Thymus (tissue), 11 donors: ENCODE data around the gene PRKN. TPM values are rescaled to one million over a fixed set of nuclear protein-coding genes. Genes with fewer than 3 reads are reported as not detected.
"Not testable (repeated sequence)": the region's sequence is repeated elsewhere in the genome, so short reads cannot be mapped to it uniquely, and the experiment has no call there.

Experiments
- DNase-seq, 9 donors: peaks; one replicate each; pipeline ENCODE4 v3.0.0-alpha.2; 2013; ENCODE audit warnings: low spot score in 9 of 9, low read depth in 6 of 9, missing footprints in 1 of 9
- H3K27ac ChIP-seq, 2 donors: one replicate each; pipeline ENCODE4 v1.5.1; 2013; ENCODE audit warnings: control low read depth in 1 of 2, low read depth in 1 of 2, low read length in 1 of 2, mild to moderate bottlenecking in 1 of 2, moderate library complexity in 1 of 2
- H3K27me3 ChIP-seq, 2 donors: one replicate each; pipeline ENCODE4 v1.5.1; 2013; ENCODE audit warnings: low read length in 1 of 2; ENCODE audit not compliant: control insufficient read depth in 2 of 2, insufficient read depth in 1 of 2
- H3K36me3 ChIP-seq, 2 donors: one replicate each; pipeline ENCODE4 v1.5.1; 2013; ENCODE audit warnings: low read length in 1 of 2, mild to moderate bottlenecking in 1 of 2, moderate library complexity in 1 of 2; ENCODE audit not compliant: control insufficient read depth in 2 of 2, insufficient read depth in 2 of 2
- H3K4me1 ChIP-seq, 2 donors: one replicate each; pipeline ENCODE4 v1.5.1; 2013; ENCODE audit warnings: low read length in 2 of 2; ENCODE audit not compliant: control insufficient read depth in 2 of 2, insufficient read depth in 2 of 2
- H3K4me3 ChIP-seq, 2 donors: one replicate each; pipeline ENCODE4 v1.5.1; 2013; ENCODE audit warnings: low read length in 2 of 2, control low read depth in 1 of 2, mild to moderate bottlenecking in 1 of 2
- H3K9me3 ChIP-seq, 2 donors: one replicate each; pipeline ENCODE4 v1.5.1; 2013; ENCODE audit warnings: low read length in 1 of 2, mild to moderate bottlenecking in 1 of 2; ENCODE audit not compliant: control insufficient read depth in 2 of 2, insufficient read depth in 1 of 2
- WGBS: extraction: QIAGEN DNeasy Blood & Tissue Kit; methylation state at CpG from one replicate; pipeline ENCODE4 v1.1.7; 2013; 5-methylcytosine and 5-hydroxymethylcytosine counted together
- polyA plus RNA-seq: library from polyadenylated mRNA; stranded (reverse); fragments of 200-250 nt; gene quantifications from one replicate; pipeline ENCODE4 v1.2.3, GENCODE V29; 2013
- total RNA-seq: library from RNA; stranded (reverse); fragments of 120-200 nt; gene quantifications from one replicate; pipeline ENCODE4 v1.2.4, GENCODE V29; 2013
- donor health status: healthy.

The PRKN gene
- total and polyA plus RNA-seq, 2 donors: 0.48 to 0.71 TPM

- H3K4me1 ChIP-seq: no peaks in the 10 kb centered on the region
- no peak overlapping the region for H3K27ac ChIP-seq
- H3K36me3 ChIP-seq: no peaks in the 10 kb centered on the region
- WGBS: 83% methylated on average over 2 of the region's 2 CpGs
- H3K9me3 ChIP-seq: peaks cover 0 to 6% of the 10 kb centered on the region in 2 donors
- no peak overlapping the region for H3K4me3 ChIP-seq
- no peak for DNase-seq
- no peaks in the 10 kb centered on the region for H3K27me3 ChIP-seq
Observed at GRCh38 chr6:161319231-161319630, 1408.3 kb downstream of the PRKN start.

- no peaks in the 10 kb centered on the region for H3K4me1 ChIP-seq
- H3K27ac ChIP-seq: no peak overlapping the region
- H3K9me3 ChIP-seq: peaks cover 0 to 6% of the 10 kb centered on the region in 2 donors
- 94% methylated on average over 6 of the region's 6 CpGs for WGBS
- no peak for DNase-seq
- H3K4me3 ChIP-seq: no peak overlapping the region
- H3K27me3 ChIP-seq: no peaks in the 10 kb centered on the region
- H3K36me3 ChIP-seq: no peaks in the 10 kb centered on the region
Observed at GRCh38 chr6:161318456-161318855, 1409.1 kb downstream of the PRKN start.

GRCh38 chr6:161316531-161316930, 1411.0 kb downstream of the PRKN start:
- Histone ChIP-seq H3K9me3 (peaks cover 0 to 6% of the 10 kb centered on the region in 2 donors), H3K27me3 (no peaks in the 10 kb centered on the region), H3K36me3 (no peaks in the 10 kb centered on the region), H3K27ac (no peak overlapping the region), H3K4me3 (no peak overlapping the region), H3K4me1 (no peaks in the 10 kb centered on the region)
- 97% methylated on average over 3 of the region's 3 CpGs for WGBS
- DNase-seq: no peak

GRCh38 chr6:161315246-161315917, 1412.2 kb downstream of the PRKN start:
- H3K36me3 ChIP-seq, H3K27ac ChIP-seq, H3K9me3 ChIP-seq, H3K4me3 ChIP-seq, H3K4me1 ChIP-seq, DNase-seq, H3K27me3 ChIP-seq: not testable (repeated sequence)
- WGBS: 97% methylated on average over 15 of the region's 15 CpGs

- H3K27me3 ChIP-seq, H3K4me3 ChIP-seq, H3K4me1 ChIP-seq, H3K36me3 ChIP-seq, DNase-seq, H3K9me3 ChIP-seq, H3K27ac ChIP-seq: not testable (repeated sequence)
- WGBS: 96% methylated on average over 20 of the region's 20 CpGs
Observed at GRCh38 chr6:161314541-161315245, 1412.9 kb downstream of the PRKN start.

- H3K9me3 ChIP-seq: peaks cover 0 to 6% of the 10 kb centered on the region in 2 donors
- H3K36me3 ChIP-seq: no peaks in the 10 kb centered on the region
- WGBS: 97% methylated on average over 6 of the region's 6 CpGs
- no peak overlapping the region for H3K27ac ChIP-seq
- no peak for DNase-seq
- no peaks in the 10 kb centered on the region for H3K27me3 ChIP-seq
- no peaks in the 10 kb centered on the region for H3K4me1 ChIP-seq
- H3K4me3 ChIP-seq: no peak overlapping the region
Observed at GRCh38 chr6:161313940-161314509, 1413.5 kb downstream of the PRKN start.

- H3K27me3 ChIP-seq, H3K36me3 ChIP-seq, H3K9me3 ChIP-seq, H3K27ac ChIP-seq, DNase-seq, H3K4me1 ChIP-seq, H3K4me3 ChIP-seq: not testable (repeated sequence)
- WGBS: 75% methylated on average over 3 of the region's 3 CpGs
Observed at GRCh38 chr6:161313475-161313874, 1414.1 kb downstream of the PRKN start.

GRCh38 chr6:161309774-161310173, 1417.8 kb downstream of the PRKN start:
- not testable (repeated sequence) for H3K27me3 ChIP-seq, DNase-seq, H3K4me1 ChIP-seq, H3K36me3 ChIP-seq, H3K4me3 ChIP-seq, H3K9me3 ChIP-seq, H3K27ac ChIP-seq
- WGBS: 94% methylated on average over 7 of the region's 7 CpGs

- Histone ChIP-seq H3K27ac (no peak overlapping the region), H3K9me3 (no peaks in the 10 kb centered on the region), H3K27me3 (no peaks in the 10 kb centered on the region), H3K4me1 (no peaks in the 10 kb centered on the region), H3K4me3 (no peak overlapping the region), H3K36me3 (no peaks in the 10 kb centered on the region)
- 93% methylated on average over 10 of the region's 10 CpGs for WGBS
- no peak for DNase-seq
Observed at GRCh38 chr6:161308075-161308655, 1419.4 kb downstream of the PRKN start.
